HG03460 (cell line): ENCODE data around the gene ACY1.

ENCODE experiments used
- ATAC-seq: cut with Tn5 transposase; IDR thresholded peaks from one replicate; pipeline ENCODE4 v1.9.1; 2021; ENCODE audit not compliant: unreplicated experiment

The ACY1 gene

GRCh38 chr3:51945926-51946705 lies 37.2 kb upstream of the ACY1 start:
- ATAC-seq: no peak

GRCh38 chr3:51946796-51947195 lies 36.5 kb upstream of the ACY1 start:
- ATAC-seq: no peak

GRCh38 chr3:51947215-51947900 lies 36.0 kb upstream of the ACY1 start:
- no peak for ATAC-seq

- no peak for ATAC-seq
Measured at GRCh38 chr3:51948016-51948580, 35.2 kb upstream of the ACY1 start.

GRCh38 chr3:51949121-51949520 lies 34.2 kb upstream of the ACY1 start:
- ATAC-seq: no peak

- no peak for ATAC-seq
Measured at GRCh38 chr3:51950899-51951298, 32.4 kb upstream of the ACY1 start.

- ATAC-seq: no peak
Measured at GRCh38 chr3:51953445-51953844, 29.9 kb upstream of the ACY1 start.

- ATAC-seq: no peak
Measured at GRCh38 chr3:51954105-51954504, 29.2 kb upstream of the ACY1 start.

GRCh38 chr3:51954713-51955112 lies 28.6 kb upstream of the ACY1 start:
- ATAC-seq: no peak

GRCh38 chr3:51955175-51955892 lies 28.0 kb upstream of the ACY1 start, which contains the start of gene GPR62:
Gene GPR62, plus strand, starts transcription at chr3:51955381. Its CDS starts 272 bp downstream, at chr3:51955653.
- ATAC-seq: no peak

GRCh38 chr3:51955893-51956770 lies 27.2 kb upstream of the ACY1 start:
- no peak for ATAC-seq

- ATAC-seq: no peak
Measured at GRCh38 chr3:51957520-51958205, 25.7 kb upstream of the ACY1 start.

GRCh38 chr3:51958603-51959521 lies 24.5 kb upstream of the ACY1 start:
- no peak for ATAC-seq

- ATAC-seq: no peak
Measured at GRCh38 chr3:51959651-51960050, 23.7 kb upstream of the ACY1 start.

GRCh38 chr3:51960386-51960785 lies 22.9 kb upstream of the ACY1 start:
- ATAC-seq: no peak

- ATAC-seq: no peak
Measured at GRCh38 chr3:51961011-51961410, 22.3 kb upstream of the ACY1 start.

- ATAC-seq: no peak
Measured at GRCh38 chr3:51961602-51962569, 21.4 kb upstream of the ACY1 start.
